ENCODE data around the gene USP25.

USP25 gene

GRCh38 chr21:15842565-15842880 lies 112.7 kb downstream of the USP25 start:
- H3K27ac ChIP-seq (ENCODE audit: low read length), result no peak overlapping the region
- no peak overlapping the region for H3K4me3 ChIP-seq (ENCODE audit: low read depth in 1 of 2, low read length in 2 of 2)
- H3K4me1 ChIP-seq (ENCODE audit: control insufficient read depth in 1 of 2, insufficient read depth in 2 of 2, low read length in 2 of 2), result peaks cover 0 to 14% of the 10 kb centered on the region in 2 donors
- H3K27me3 ChIP-seq (ENCODE audit: low read depth, low read length), result no peaks in the 10 kb centered on the region
- H3K9me3 ChIP-seq (ENCODE audit: control insufficient read depth in 1 of 2, low read length in 2 of 2), result no peaks in the 10 kb centered on the region
- H3K36me3 ChIP-seq (ENCODE audit: control insufficient read depth in 1 of 2, insufficient read depth in 2 of 2, low read length in 2 of 2), result peaks cover 6 to 14% of the 10 kb centered on the region in 2 donors

GRCh38 chr21:15843766-15844165 lies 114.0 kb downstream of the USP25 start:
- Histone ChIP-seq H3K36me3 (ENCODE audit: control insufficient read depth in 1 of 2, insufficient read depth in 2 of 2, low read length in 2 of 2) (peaks cover 6 to 14% of the 10 kb centered on the region in 2 donors), H3K9me3 (ENCODE audit: control insufficient read depth in 1 of 2, low read length in 2 of 2) (no peaks in the 10 kb centered on the region), H3K4me1 (ENCODE audit: control insufficient read depth in 1 of 2, insufficient read depth in 2 of 2, low read length in 2 of 2) (peaks cover 0 to 7% of the 10 kb centered on the region in 2 donors), H3K27me3 (ENCODE audit: low read depth, low read length) (no peaks in the 10 kb centered on the region), H3K27ac (ENCODE audit: low read length) (no peak overlapping the region), H3K4me3 (ENCODE audit: low read depth in 1 of 2, low read length in 2 of 2) (no peak overlapping the region)

GRCh38 chr21:15848634-15849560 lies 119.1 kb downstream of the USP25 start:
- peaks cover 0 to 3% of the 10 kb centered on the region in 2 donors for H3K36me3 ChIP-seq (ENCODE audit: control insufficient read depth in 1 of 2, insufficient read depth in 2 of 2, low read length in 2 of 2)
- H3K4me3 ChIP-seq (ENCODE audit: low read depth in 1 of 2, low read length in 2 of 2), result no peak overlapping the region
- no peaks in the 10 kb centered on the region for H3K4me1 ChIP-seq (ENCODE audit: control insufficient read depth in 1 of 2, insufficient read depth in 2 of 2, low read length in 2 of 2)
- no peaks in the 10 kb centered on the region for H3K27me3 ChIP-seq (ENCODE audit: low read depth, low read length)
- H3K9me3 ChIP-seq (ENCODE audit: control insufficient read depth in 1 of 2, low read length in 2 of 2), result no peaks in the 10 kb centered on the region
- H3K27ac ChIP-seq (ENCODE audit: low read length), result no peak overlapping the region

- Histone ChIP-seq H3K4me1 (ENCODE audit: control insufficient read depth in 1 of 2, insufficient read depth in 2 of 2, low read length in 2 of 2) (no peaks in the 10 kb centered on the region), H3K36me3 (ENCODE audit: control insufficient read depth in 1 of 2, insufficient read depth in 2 of 2, low read length in 2 of 2) (peaks cover 0 to 3% of the 10 kb centered on the region in 2 donors), H3K4me3 (ENCODE audit: low read depth in 1 of 2, low read length in 2 of 2) (no peak overlapping the region), H3K27ac (ENCODE audit: low read length) (no peak overlapping the region), H3K9me3 (ENCODE audit: control insufficient read depth in 1 of 2, low read length in 2 of 2) (no peaks in the 10 kb centered on the region), H3K27me3 (ENCODE audit: low read depth, low read length) (no peaks in the 10 kb centered on the region)
These were observed 120.1 kb downstream of the USP25 start for GRCh38 chr21:15849927-15850326.

- no peak overlapping the region for H3K4me3 ChIP-seq (ENCODE audit: low read depth in 1 of 2, low read length in 2 of 2)
- no peak overlapping the region for H3K27ac ChIP-seq (ENCODE audit: low read length)
- H3K9me3 ChIP-seq (ENCODE audit: control insufficient read depth in 1 of 2, low read length in 2 of 2), result no peaks in the 10 kb centered on the region
- no peaks in the 10 kb centered on the region for H3K27me3 ChIP-seq (ENCODE audit: low read depth, low read length)
- H3K36me3 ChIP-seq (ENCODE audit: control insufficient read depth in 1 of 2, insufficient read depth in 2 of 2, low read length in 2 of 2), result peaks cover 0 to 5% of the 10 kb centered on the region in 2 donors
- H3K4me1 ChIP-seq (ENCODE audit: control insufficient read depth in 1 of 2, insufficient read depth in 2 of 2, low read length in 2 of 2), result no peaks in the 10 kb centered on the region
These were observed 120.9 kb downstream of the USP25 start for GRCh38 chr21:15850645-15851044.

GRCh38 chr21:15852146-15852545 lies 122.4 kb downstream of the USP25 start:
- no peaks in the 10 kb centered on the region for H3K9me3 ChIP-seq (ENCODE audit: control insufficient read depth in 1 of 2, low read length in 2 of 2)
- H3K27ac ChIP-seq (ENCODE audit: low read length), result no peak overlapping the region
- H3K4me1 ChIP-seq (ENCODE audit: control insufficient read depth in 1 of 2, insufficient read depth in 2 of 2, low read length in 2 of 2), result no peaks in the 10 kb centered on the region
- H3K27me3 ChIP-seq (ENCODE audit: low read depth, low read length), result no peaks in the 10 kb centered on the region
- H3K4me3 ChIP-seq (ENCODE audit: low read depth in 1 of 2, low read length in 2 of 2), result no peak overlapping the region
- peaks cover 0 to 7% of the 10 kb centered on the region in 2 donors for H3K36me3 ChIP-seq (ENCODE audit: control insufficient read depth in 1 of 2, insufficient read depth in 2 of 2, low read length in 2 of 2)

GRCh38 chr21:15853126-15853525 lies 123.3 kb downstream of the USP25 start:
- Histone ChIP-seq H3K4me3 (ENCODE audit: low read depth in 1 of 2, low read length in 2 of 2) (no peak overlapping the region), H3K27me3 (ENCODE audit: low read depth, low read length) (no peaks in the 10 kb centered on the region), H3K36me3 (ENCODE audit: control insufficient read depth in 1 of 2, insufficient read depth in 2 of 2, low read length in 2 of 2) (peaks cover 0 to 7% of the 10 kb centered on the region in 2 donors), H3K4me1 (ENCODE audit: control insufficient read depth in 1 of 2, insufficient read depth in 2 of 2, low read length in 2 of 2) (no peaks in the 10 kb centered on the region), H3K27ac (ENCODE audit: low read length) (no peak overlapping the region), H3K9me3 (ENCODE audit: control insufficient read depth in 1 of 2, low read length in 2 of 2) (no peaks in the 10 kb centered on the region)

- no peaks in the 10 kb centered on the region for H3K9me3 ChIP-seq (ENCODE audit: control insufficient read depth in 1 of 2, low read length in 2 of 2)
- H3K4me3 ChIP-seq (ENCODE audit: low read depth in 1 of 2, low read length in 2 of 2), result no peak overlapping the region
- no peaks in the 10 kb centered on the region for H3K4me1 ChIP-seq (ENCODE audit: control insufficient read depth in 1 of 2, insufficient read depth in 2 of 2, low read length in 2 of 2)
- H3K36me3 ChIP-seq (ENCODE audit: control insufficient read depth in 1 of 2, insufficient read depth in 2 of 2, low read length in 2 of 2), result peaks cover 0 to 7% of the 10 kb centered on the region in 2 donors
- H3K27ac ChIP-seq (ENCODE audit: low read length), result no peak overlapping the region
- no peaks in the 10 kb centered on the region for H3K27me3 ChIP-seq (ENCODE audit: low read depth, low read length)
These were observed 127.0 kb downstream of the USP25 start for GRCh38 chr21:15856813-15857212.

- H3K4me1 ChIP-seq (ENCODE audit: control insufficient read depth in 1 of 2, insufficient read depth in 2 of 2, low read length in 2 of 2), result no peaks in the 10 kb centered on the region
- no peaks in the 10 kb centered on the region for H3K9me3 ChIP-seq (ENCODE audit: control insufficient read depth in 1 of 2, low read length in 2 of 2)
- H3K27ac ChIP-seq (ENCODE audit: low read length), result no peak overlapping the region
- no peak overlapping the region for H3K4me3 ChIP-seq (ENCODE audit: low read depth in 1 of 2, low read length in 2 of 2)
- no peaks in the 10 kb centered on the region for H3K27me3 ChIP-seq (ENCODE audit: low read depth, low read length)
- peaks cover 0 to 7% of the 10 kb centered on the region in 2 donors for H3K36me3 ChIP-seq (ENCODE audit: control insufficient read depth in 1 of 2, insufficient read depth in 2 of 2, low read length in 2 of 2)
These were observed 128.0 kb downstream of the USP25 start for GRCh38 chr21:15857740-15858139.

- H3K4me3 ChIP-seq (ENCODE audit: low read depth in 1 of 2, low read length in 2 of 2), result no peak overlapping the region
- H3K4me1 ChIP-seq (ENCODE audit: control insufficient read depth in 1 of 2, insufficient read depth in 2 of 2, low read length in 2 of 2), result no peaks in the 10 kb centered on the region
- no peaks in the 10 kb centered on the region for H3K9me3 ChIP-seq (ENCODE audit: control insufficient read depth in 1 of 2, low read length in 2 of 2)
- H3K27ac ChIP-seq (ENCODE audit: low read length), result no peak overlapping the region
- H3K27me3 ChIP-seq (ENCODE audit: low read depth, low read length), result no peaks in the 10 kb centered on the region
- H3K36me3 ChIP-seq (ENCODE audit: control insufficient read depth in 1 of 2, insufficient read depth in 2 of 2, low read length in 2 of 2), result peaks cover 4 to 8% of the 10 kb centered on the region in 2 donors
These were observed 130.8 kb downstream of the USP25 start for GRCh38 chr21:15860541-15860940.

GRCh38 chr21:15868940-15869339 lies 139.2 kb downstream of the USP25 start:
- Histone ChIP-seq H3K36me3 (ENCODE audit: control insufficient read depth in 1 of 2, insufficient read depth in 2 of 2, low read length in 2 of 2) (peaks cover 22 to 28% of the 10 kb centered on the region in 2 donors), H3K27ac (ENCODE audit: low read length) (no peak overlapping the region), H3K4me1 (ENCODE audit: control insufficient read depth in 1 of 2, insufficient read depth in 2 of 2, low read length in 2 of 2) (no peaks in the 10 kb centered on the region), H3K27me3 (ENCODE audit: low read depth, low read length) (no peaks in the 10 kb centered on the region), H3K9me3 (ENCODE audit: control insufficient read depth in 1 of 2, low read length in 2 of 2) (no peaks in the 10 kb centered on the region), H3K4me3 (ENCODE audit: low read depth in 1 of 2, low read length in 2 of 2) (no peak overlapping the region)

- Histone ChIP-seq H3K9me3 (ENCODE audit: control insufficient read depth in 1 of 2, low read length in 2 of 2) (no peaks in the 10 kb centered on the region), H3K27ac (ENCODE audit: low read length) (no peak overlapping the region), H3K36me3 (ENCODE audit: control insufficient read depth in 1 of 2, insufficient read depth in 2 of 2, low read length in 2 of 2) (peaks cover 32% of the 10 kb centered on the region in 2 donors)
These were observed 141.0 kb downstream of the USP25 start for GRCh38 chr21:15870819-15871218.

More at GRCh38 chr21:15870819-15871218, 141.0 kb downstream of the USP25 start:
- Histone ChIP-seq H3K4me1 (ENCODE audit: control insufficient read depth in 1 of 2, insufficient read depth in 2 of 2, low read length in 2 of 2) (no peaks in the 10 kb centered on the region), H3K27me3 (ENCODE audit: low read depth, low read length) (no peaks in the 10 kb centered on the region), H3K4me3 (ENCODE audit: low read depth in 1 of 2, low read length in 2 of 2) (no peak overlapping the region)

Measured in muscle layer of duodenum (tissue), 2 donors.